Stimulated activated CD8-positive, alpha-beta memory T cell treated with anti-CD3 and anti-CD28 coated beads, Interleukin-7, amount 100 ng/mL, for 4 hours (primary cell): ENCODE results near the gene EPDR1.

Experiments
- DNase-seq, 2 donors: peaks; one replicate each; pipeline ENCODE4 v3.0.0-alpha.2; 2020; ENCODE audit warnings: low read depth in 2 of 2

Gene EPDR1

GRCh38 chr7:37920305-37920848 lies at the start of gene EPDR1:
Gene EPDR1 (plus strand): TSS chr7:37920640. CDS start chr7:37920940, 300 bp downstream.
- DNase-seq, result no peak

GRCh38 chr7:37882086-37882485 lies 38.4 kb upstream of the EPDR1 start:
- no peak for DNase-seq

- DNase-seq, result no peak
These were observed 27.1 kb upstream of the EPDR1 start for GRCh38 chr7:37893359-37893758.

GRCh38 chr7:37894671-37895070 lies 25.8 kb upstream of the EPDR1 start:
- no peak for DNase-seq

GRCh38 chr7:37899712-37900247 lies 20.7 kb upstream of the EPDR1 start:
- no peak for DNase-seq

GRCh38 chr7:37901236-37901827 lies 19.1 kb upstream of the EPDR1 start:
- no peak for DNase-seq

GRCh38 chr7:37901890-37902524 lies 18.4 kb upstream of the EPDR1 start:
- DNase-seq, result no peak

GRCh38 chr7:37908221-37908788 lies 12.1 kb upstream of the EPDR1 start:
- DNase-seq, result no peak

GRCh38 chr7:37912756-37913155 lies 7.7 kb upstream of the EPDR1 start:
- DNase-seq, result no peak

GRCh38 chr7:37915438-37915837 lies 5.0 kb upstream of the EPDR1 start:
- DNase-seq, result no peak

GRCh38 chr7:37916017-37916672 lies 4.3 kb upstream of the EPDR1 start:
- DNase-seq, result no peak

GRCh38 chr7:37916673-37917660 lies 3.5 kb upstream of the EPDR1 start, which contains the start of gene SFRP4:
Gene SFRP4 (minus strand): TSS chr7:37916817. CDS start chr7:37916537, 280 bp downstream.
- DNase-seq, result no peak

- DNase-seq, result no peak
These were observed 1.9 kb upstream of the EPDR1 start for GRCh38 chr7:37918526-37918925.

- no peak for DNase-seq
These were observed 687 bp downstream of the EPDR1 start for GRCh38 chr7:37920849-37921805.

- DNase-seq, result no peak
These were observed 1.4 kb downstream of the EPDR1 start for GRCh38 chr7:37921876-37922275.

- no peak for DNase-seq
These were observed 3.6 kb downstream of the EPDR1 start for GRCh38 chr7:37923996-37924395.

GRCh38 chr7:37924491-37925041 lies 4.1 kb downstream of the EPDR1 start:
- DNase-seq, result no peak

- no peak for DNase-seq
These were observed 5.2 kb downstream of the EPDR1 start for GRCh38 chr7:37925620-37926019.

GRCh38 chr7:37927773-37928444 lies 7.5 kb downstream of the EPDR1 start:
- no peak for DNase-seq
